Activated B cell treated with CpG ODN at 0.5 μM for 24 hours (primary cell): ENCODE measurements around the gene NIPBL. TPM values are rescaled to one million over a fixed set of nuclear protein-coding genes. Genes with fewer than 3 reads are reported as not detected.

Experiments used
- ATAC-seq: fragments of 200-7000 bp; cut with Tn5 transposase; one replicate; pipeline ENCODE4 v1.10.0; 2021; ENCODE audit warnings: low read depth, mild to moderate bottlenecking, moderate library complexity
- CTCF ChIA-PET: fragments of 350-600 bp; sonication (Branson Sonifier 250); formaldehyde crosslinking; loops from one replicate; lab custom pipeline; 2021; ENCODE audit warnings: antibody characterized with exemption; lab: Charles Lee
- POLR2A ChIA-PET: fragments of 350-600 bp; sonication (Branson Sonifier 250); formaldehyde crosslinking; loops from one replicate; lab custom pipeline; 2021; ENCODE audit warnings: antibody characterized with exemption; lab: Charles Lee
- DNase-seq: peaks from one replicate; pipeline ENCODE4 v3.0.0; 2022
- H3K27ac Mint-ChIP-seq: one replicate; pipeline ENCODE4 v1.8.0; 2020; ENCODE audit warnings: mixed read lengths
- H3K27me3 Mint-ChIP-seq: one replicate; pipeline ENCODE4 v1.8.0; 2021; ENCODE audit warnings: mixed read lengths
- H3K36me3 Mint-ChIP-seq: one replicate; pipeline ENCODE4 v1.8.0; 2021; ENCODE audit warnings: low read depth, mixed read lengths
- H3K4me1 Mint-ChIP-seq: one replicate; pipeline ENCODE4 v1.8.0; 2021; ENCODE audit warnings: mixed read lengths
- H3K4me3 Mint-ChIP-seq: one replicate; pipeline ENCODE4 v1.8.0; 2020; ENCODE audit warnings: mild to moderate bottlenecking, mixed read lengths
- H3K9me3 Mint-ChIP-seq: one replicate; pipeline ENCODE4 v1.8.0; 2020; ENCODE audit warnings: mixed read lengths
- CTCF ChIP-seq: fragments of 200-600 bp; IDR thresholded peaks from one replicate; pipeline ENCODE4 v1.8.0; 2022; ENCODE audit warnings: antibody characterized with exemption, mild to moderate bottlenecking
- intact Hi-C: fragments of 100-400 bp; cut with micrococcal nuclease; formaldehyde crosslinking; loops from one replicate; pipeline ENCODE4 v1.15.1; 2024
- total RNA-seq: library from RNA; stranded (reverse); gene quantifications from 2 replicates; pipeline ENCODE4 v1.2.3, GENCODE V29; 2022

NIPBL gene
- total RNA-seq, 1 donor from 2014 or later: 82.5 TPM

- no peaks in the 10 kb centered on the region for H3K9me3 Mint-ChIP-seq
- no peaks in the 10 kb centered on the region for H3K27me3 Mint-ChIP-seq
- no peak for TF ChIP-seq CTCF
- peaks cover 58% of the 10 kb centered on the region for H3K36me3 Mint-ChIP-seq
- no peak overlapping the region for H3K27ac Mint-ChIP-seq
- H3K4me1 Mint-ChIP-seq: no peaks in the 10 kb centered on the region
- DNase-seq (no peak), ATAC-seq (no peak)
- H3K4me3 Mint-ChIP-seq: no peak overlapping the region
- CTCF ChIA-PET: no interaction called here
- POLR2A ChIA-PET: no interaction called here
- intact Hi-C loops: loop anchor here (10.0 kb wide), 1 partner anchor 1131 kb away; no protein-coding TSS in a partner anchor
Measured at GRCh38 chr5:37063739-37064138, 187.2 kb downstream of the NIPBL start.

DNA sequence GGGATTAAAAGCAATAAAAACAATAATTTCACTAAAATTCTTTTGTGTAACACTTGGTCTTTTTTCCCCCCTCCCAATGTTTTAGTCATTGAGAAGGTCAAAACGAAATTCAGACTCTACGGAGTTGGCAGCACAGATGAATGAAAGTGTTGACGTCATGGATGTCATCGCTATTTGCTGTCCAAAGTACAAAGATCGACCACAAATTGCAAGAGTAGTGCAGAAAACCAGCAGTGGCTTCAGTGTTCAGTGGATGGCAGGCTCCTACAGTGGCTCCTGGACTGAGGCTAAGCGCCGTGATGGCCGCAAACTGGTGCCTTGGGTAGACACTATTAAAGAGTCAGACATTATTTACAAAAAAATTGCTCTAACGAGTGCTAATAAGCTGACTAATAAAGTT, 187.9 kb downstream of the NIPBL start:
- ChIA-PET CTCF (no interaction called here), POLR2A (no interaction called here)
- Mint-ChIP-seq H3K4me3 (no peak overlapping the region), H3K9me3 (no peaks in the 10 kb centered on the region), H3K27me3 (no peaks in the 10 kb centered on the region), H3K27ac (no peak overlapping the region), H3K4me1 (no peaks in the 10 kb centered on the region), H3K36me3 (peaks cover 52% of the 10 kb centered on the region)
- no peak for DNase-seq
- ATAC-seq: no peak
- intact Hi-C loops: loop anchor here (10.0 kb wide), 1 partner anchor 1130 kb away; no protein-coding TSS in a partner anchor
- TF ChIP-seq CTCF: no peak

DNA sequence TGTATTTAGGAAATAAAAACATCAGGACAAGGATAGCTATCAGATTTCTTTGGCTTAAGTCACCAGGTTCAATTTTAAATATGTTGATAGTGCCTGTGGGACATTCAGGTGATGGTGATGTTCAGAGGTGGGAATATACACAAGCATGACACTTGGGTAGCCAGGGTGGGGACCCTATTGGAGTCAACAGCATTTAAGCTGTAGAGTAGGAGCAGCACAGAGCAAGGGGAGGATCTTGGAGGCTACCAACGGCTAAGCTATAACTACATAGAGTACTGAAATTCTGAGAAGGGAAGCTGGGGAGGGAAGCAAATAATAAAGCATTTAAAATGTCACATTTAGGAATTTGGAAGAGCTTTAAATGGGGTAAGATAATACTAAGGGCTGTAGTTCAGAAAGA, 194.9 kb downstream of the NIPBL start:
- Mint-ChIP-seq H3K4me3 (no peak overlapping the region), H3K27me3 (no peaks in the 10 kb centered on the region), H3K27ac (no peak overlapping the region), H3K36me3 (no peaks in the 10 kb centered on the region), H3K9me3 (no peaks in the 10 kb centered on the region), H3K4me1 (no peaks in the 10 kb centered on the region)
- intact Hi-C loops: no loop called here
- ATAC-seq (no peak), DNase-seq (no peak)
- ChIA-PET POLR2A (no interaction called here), CTCF (no interaction called here)
- TF ChIP-seq CTCF: no peak

DNA sequence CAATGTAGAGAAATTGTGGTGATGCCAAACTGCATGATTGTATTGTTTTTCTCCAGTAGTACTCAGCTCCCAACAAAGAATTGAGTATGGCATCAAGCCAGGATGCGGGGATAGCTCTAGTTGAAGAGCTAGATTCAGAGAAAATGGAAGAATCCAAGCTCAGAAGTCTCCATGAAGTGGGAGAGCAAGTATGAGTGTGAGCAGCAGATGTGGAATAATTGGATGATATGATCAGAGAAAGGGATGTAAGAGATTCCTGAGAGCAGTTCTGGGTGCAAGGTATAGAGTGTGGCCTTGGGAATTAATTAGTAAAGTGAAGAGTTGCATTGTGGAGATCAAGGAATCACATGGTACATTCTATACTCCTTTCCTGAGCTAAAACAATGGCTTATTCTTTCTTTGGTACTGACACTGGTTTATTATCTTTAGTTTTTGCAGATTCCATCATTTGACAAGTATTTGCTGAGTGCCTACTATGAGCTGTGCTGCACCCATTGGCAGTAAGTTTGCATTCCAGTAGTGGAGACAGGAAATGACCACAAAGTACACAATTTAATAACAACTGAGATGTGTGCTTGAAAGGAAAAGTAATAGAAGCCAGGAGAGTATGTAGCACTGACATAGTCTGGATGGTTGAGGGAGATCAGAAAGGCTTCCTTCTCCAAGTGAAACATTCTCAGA, 195.5 kb downstream of the NIPBL start:
- Mint-ChIP-seq H3K4me3 (no peak overlapping the region), H3K9me3 (no peaks in the 10 kb centered on the region), H3K4me1 (no peaks in the 10 kb centered on the region), H3K27me3 (no peaks in the 10 kb centered on the region), H3K36me3 (no peaks in the 10 kb centered on the region), H3K27ac (no peak overlapping the region)
- ATAC-seq (no peak), DNase-seq (no peak)
- TF ChIP-seq CTCF: no peak
- POLR2A ChIA-PET: no interaction called here
- CTCF ChIA-PET: no interaction called here
- intact Hi-C loops: no loop called here

GRCh38 chr5:37075399-37075950, 198.9 kb downstream of the NIPBL start:
- Mint-ChIP-seq H3K4me1 (no peaks in the 10 kb centered on the region), H3K36me3 (peaks cover 18% of the 10 kb centered on the region), H3K4me3 (no peak overlapping the region), H3K27me3 (no peaks in the 10 kb centered on the region), H3K27ac (no peak overlapping the region), H3K9me3 (peaks cover 3% of the 10 kb centered on the region)
- CTCF ChIA-PET: interaction anchor here (1.2 kb wide), 1 partner anchor 17 kb away, joined by 3 read pairs; no protein-coding TSS in a partner anchor
- POLR2A ChIA-PET: no interaction called here
- ATAC-seq: no peak
- intact Hi-C loops: no loop called here
- TF ChIP-seq CTCF: no peak
- DNase-seq: no peak
